H9 (cell line): ENCODE measurements around the gene RAI1. TPM values are rescaled to one million over a fixed set of nuclear protein-coding genes. Genes with fewer than 3 reads are reported as not detected.

Source experiments
- DNase-seq: peaks from one replicate; pipeline ENCODE4 v3.0.0-alpha.2; 2017
- H2AFZ ChIP-seq: one replicate; pipeline ENCODE4 v1.6.1; 2013; ENCODE audit warnings: mild to moderate bottlenecking, low read length, control low read depth, moderate library complexity
- H2AK5ac ChIP-seq: 2 replicates; pipeline ENCODE4 v1.6.1; 2013; ENCODE audit warnings: low read length, control low read depth, mixed read lengths; ENCODE audit not compliant: insufficient read length
- H2BK120ac ChIP-seq: one replicate; pipeline ENCODE4 v1.6.1; 2013; ENCODE audit warnings: low read depth, mild to moderate bottlenecking, low read length, control low read depth, inconsistent platforms; ENCODE audit not compliant: poor library complexity, severe bottlenecking
- H2BK12ac ChIP-seq: 2 replicates; pipeline ENCODE4 v1.6.1; 2013; ENCODE audit warnings: low read length, control low read depth, mixed read lengths, low read depth; ENCODE audit not compliant: insufficient read length
- H2BK15ac ChIP-seq: 2 replicates; pipeline ENCODE4 v1.6.1; 2013; ENCODE audit warnings: low read depth, low read length, control low read depth
- H2BK20ac ChIP-seq: one replicate; pipeline ENCODE4 v1.6.1; 2013; ENCODE audit warnings: low read depth, mild to moderate bottlenecking, low read length, control low read depth, inconsistent platforms; ENCODE audit not compliant: poor library complexity, severe bottlenecking
- H2BK5ac ChIP-seq: 2 replicates; pipeline ENCODE4 v1.6.1; 2013; ENCODE audit warnings: low read length, control low read depth, mixed read lengths; ENCODE audit not compliant: insufficient read length
- H3K14ac ChIP-seq: 2 replicates; pipeline ENCODE4 v1.6.1; 2013; ENCODE audit warnings: low read length, control low read depth; ENCODE audit not compliant: insufficient read depth
- H3K18ac ChIP-seq: 2 replicates; pipeline ENCODE4 v1.6.1; 2013; ENCODE audit warnings: low read depth, mild to moderate bottlenecking, mixed read lengths, low read length, control low read depth; ENCODE audit not compliant: insufficient read length
- H3K23ac ChIP-seq: 2 replicates; pipeline ENCODE4 v1.6.1; 2013; ENCODE audit warnings: low read length, control low read depth, mixed read lengths, low read depth; ENCODE audit not compliant: insufficient read length
- H3K23me2 ChIP-seq: 2 replicates; pipeline ENCODE4 v1.6.1; 2013; ENCODE audit warnings: low read depth, mild to moderate bottlenecking, mixed read lengths, low read length, control low read depth; ENCODE audit not compliant: insufficient read length, poor library complexity, severe bottlenecking
- H3K27ac ChIP-seq: 2 replicates; pipeline ENCODE4 v1.5.1; 2013; ENCODE audit warnings: low read length, control low read depth, mixed read lengths, low read depth; ENCODE audit not compliant: insufficient read length
- H3K27me3 ChIP-seq: 2 replicates; pipeline ENCODE4 v1.6.1; 2013; ENCODE audit warnings: low read length, control low read depth, inconsistent platforms; ENCODE audit not compliant: insufficient read depth
- H3K4ac ChIP-seq: 2 replicates; pipeline ENCODE4 v1.6.1; 2013; ENCODE audit warnings: low read depth, mild to moderate bottlenecking, control low read depth, inconsistent platforms, low read length, moderate library complexity
- H3K4me1 ChIP-seq: 2 replicates; pipeline ENCODE4 v1.6.1; 2013; ENCODE audit warnings: low read length, control low read depth, inconsistent platforms; ENCODE audit not compliant: insufficient read depth
- H3K4me2 ChIP-seq: 2 replicates; pipeline ENCODE4 v1.6.1; 2013; ENCODE audit warnings: low read length, control low read depth, mixed read lengths; ENCODE audit not compliant: insufficient read length, insufficient read depth
- H3K56ac ChIP-seq: 2 replicates; pipeline ENCODE4 v1.6.1; 2013; ENCODE audit warnings: low read depth, mild to moderate bottlenecking, mixed read lengths, low read length, control low read depth; ENCODE audit not compliant: insufficient read length
- H3K79me1 ChIP-seq: 2 replicates; pipeline ENCODE4 v1.6.1; 2013; ENCODE audit warnings: low read depth, mild to moderate bottlenecking, moderate library complexity, low read length, control low read depth, inconsistent platforms; ENCODE audit not compliant: insufficient read depth, poor library complexity, severe bottlenecking
- H3K79me2 ChIP-seq: 2 replicates; pipeline ENCODE4 v1.6.1; 2013; ENCODE audit warnings: low read length, control low read depth, inconsistent platforms; ENCODE audit not compliant: insufficient read depth
- H3K9ac ChIP-seq: 2 replicates; pipeline ENCODE4 v1.6.1; 2013; ENCODE audit warnings: low read length, control low read depth, mixed read lengths; ENCODE audit not compliant: insufficient read length; ENCODE audit errors: extremely low read depth
- H3K9me3 ChIP-seq: one replicate; pipeline ENCODE4 v1.6.1; 2013; ENCODE audit warnings: low read depth, low read length, inconsistent platforms; ENCODE audit not compliant: control insufficient read depth
- H3T11ph ChIP-seq: one replicate; pipeline ENCODE4 v1.6.1; 2013; ENCODE audit warnings: mild to moderate bottlenecking, low read length, control low read depth, inconsistent platforms
- H4K20me1 ChIP-seq: one replicate; pipeline ENCODE4 v1.6.1; 2013; ENCODE audit not compliant: control insufficient read depth, insufficient read length, insufficient read depth
- H4K5ac ChIP-seq: 2 replicates; pipeline ENCODE4 v1.6.1; 2013; ENCODE audit warnings: low read depth, mild to moderate bottlenecking, mixed read lengths, low read length, control low read depth; ENCODE audit not compliant: insufficient read length
- H4K8ac ChIP-seq: replicated peaks from 2 replicates; pipeline ENCODE4 v1.6.1; 2013; ENCODE audit warnings: low read length, control low read depth, mixed read lengths, low read depth; ENCODE audit not compliant: insufficient read length
- H4K91ac ChIP-seq: 2 replicates; pipeline ENCODE4 v1.6.1; 2013; ENCODE audit warnings: low read depth, mild to moderate bottlenecking, moderate library complexity, mixed read lengths, low read length, control low read depth; ENCODE audit not compliant: insufficient read length
- H3K27ac Mint-ChIP-seq, 3 experiments: 2 replicates in 2 of 3; 3 replicates in 1 of 3; pipeline ENCODE4 v1.8.0; 2020 to 2021; ENCODE audit warnings: mixed read lengths in 3 of 3, mild to moderate bottlenecking in 1 of 3, moderate library complexity in 1 of 3
- H3K27me3 Mint-ChIP-seq: 2 replicates; pipeline ENCODE4 v1.8.0; 2021; ENCODE audit warnings: low read depth, mild to moderate bottlenecking, moderate library complexity, mixed read lengths
- H3K36me3 Mint-ChIP-seq, 3 experiments: 2 replicates in 2 of 3; 3 replicates in 1 of 3; pipeline ENCODE4 v1.8.0; 2020 to 2021; ENCODE audit warnings: low read depth in 3 of 3, mixed read lengths in 3 of 3; ENCODE audit not compliant: insufficient read depth in 1 of 3
- H3K4me1 Mint-ChIP-seq, 2 experiments: 2 replicates each; pipeline ENCODE4 v1.8.0; 2020; ENCODE audit warnings: mixed read lengths in 2 of 2
- H3K4me3 Mint-ChIP-seq, 2 experiments: 2 replicates in 1 of 2; 3 replicates in 1 of 2; pipeline ENCODE4 v1.8.0; 2020 to 2021; ENCODE audit warnings: mild to moderate bottlenecking in 2 of 2, mixed read lengths in 2 of 2, moderate library complexity in 1 of 2
- H3K9me3 Mint-ChIP-seq, 2 experiments: 2 replicates in 1 of 2; 3 replicates in 1 of 2; pipeline ENCODE4 v1.8.0; 2020; ENCODE audit warnings: mild to moderate bottlenecking in 2 of 2, mixed read lengths in 2 of 2, moderate library complexity in 1 of 2
- CTCF ChIP-seq: fragments of 200-600 bp; sonication (generic); conservative IDR thresholded peaks from 3 replicates; pipeline ENCODE4 v1.8.0; 2021; ENCODE audit warnings: antibody characterized with exemption, mild to moderate bottlenecking
- WGBS: extraction: QIAGEN DNeasy Blood & Tissue Kit; methylation state at CpG from one replicate; pipeline ENCODE4 v1.1.7; 2013; ENCODE audit warnings: missing lambda C conversion rate, low lambda C conversion rate, mixed read lengths; ENCODE audit not compliant: insufficient read length; ENCODE audit errors: extremely low coverage; 5-methylcytosine and 5-hydroxymethylcytosine counted together
- total RNA-seq: library from RNA; stranded (reverse); gene quantifications from 2 replicates; pipeline ENCODE4 v1.2.1, GENCODE V29; 2021

RAI1 gene
- total RNA-seq, 1 experiment from 2014 or later: 1.5 TPM

GRCh38 chr17:17767887-17768418 lies 86.7 kb downstream of the RAI1 start:
- Mint-ChIP-seq H3K27me3 (peaks cover 24% of the 10 kb centered on the region), H3K9me3 (no peaks in the 10 kb centered on the region), H3K4me1 (peaks cover 11 to 39% of the 10 kb centered on the region in 2 experiments), H3K36me3 (no peaks in the 10 kb centered on the region; a peak in 1 of 7 replicates), H3K27ac (peak overlapping the region in 1 of 3 experiments; percentile 79; a peak in 1 of 7 replicates), H3K4me3 (no peak overlapping the region)
- Histone ChIP-seq H2BK15ac (no peak overlapping the region), H3K23me2 (no peaks in the 10 kb centered on the region), H3K9ac (no peak overlapping the region), H3K23ac (no peak overlapping the region), H3K4ac (no peak overlapping the region), H4K8ac (no peak overlapping the region), H3K79me1 (no peaks in the 10 kb centered on the region), H3K27me3 (no peaks in the 10 kb centered on the region; the same call in 1 of the 2 replicates), H3K56ac (no peak overlapping the region), H3K9me3 (no peaks in the 10 kb centered on the region), H3K4me1 (no peaks in the 10 kb centered on the region), H2AFZ (no peak overlapping the region), H2BK5ac (no peak overlapping the region), H2BK12ac (no peak overlapping the region), H2AK5ac (no peak overlapping the region), H4K5ac (no peak overlapping the region), H4K91ac (no peak overlapping the region), H3K14ac (no peak overlapping the region), H3K18ac (no peak overlapping the region), H3K27ac (no peak overlapping the region), H3T11ph (no peak overlapping the region), H4K20me1 (no peaks in the 10 kb centered on the region), H3K4me2 (no peak overlapping the region), H2BK20ac (no peak overlapping the region), H2BK120ac (no peak overlapping the region), H3K79me2 (no peaks in the 10 kb centered on the region)
- no CpG with 5 or more reads among the region's 6 CpGs for WGBS
- TF ChIP-seq CTCF: no peak
- DNase-seq: no peak
